RWPE1 (cell line): Measurements from ENCODE around the gene CYP4Z1.
"Not testable (repeated sequence)": the region's sequence is repeated elsewhere in the genome, so short reads cannot be mapped to it uniquely, and the experiment has no call there.

ENCODE experiments used
- CTCF ChIA-PET: fragments of 350-600 bp; sonication (Branson Sonifier 250); formaldehyde crosslinking; extraction: SDS; loops from one replicate; lab custom pipeline; 2021; lab: Yijun Ruan, JAX
- POLR2A ChIA-PET: fragments of 400-600 bp; formaldehyde crosslinking; extraction: SDS; loops from one replicate; lab custom pipeline; 2020; ENCODE audit warnings: antibody characterized with exemption; ENCODE audit not compliant: low non-redundant PET; lab: Yijun Ruan, JAX
- DNase-seq: peaks from one replicate; pipeline ENCODE4 v3.0.0; 2012; ENCODE audit warnings: low spot score
- H3K27ac ChIP-seq: fragments of 450-650 bp; 2 replicates; pipeline ENCODE4 v1.5.1; 2017
- TF ChIP-seq, protein P1 (sequence below): fragments of 450-650 bp; conservative IDR thresholded peaks from 2 replicates; pipeline ENCODE4 v1.5.1; 2017; ENCODE audit warnings: low read depth, mild to moderate bottlenecking

The CYP4Z1 gene

DNA sequence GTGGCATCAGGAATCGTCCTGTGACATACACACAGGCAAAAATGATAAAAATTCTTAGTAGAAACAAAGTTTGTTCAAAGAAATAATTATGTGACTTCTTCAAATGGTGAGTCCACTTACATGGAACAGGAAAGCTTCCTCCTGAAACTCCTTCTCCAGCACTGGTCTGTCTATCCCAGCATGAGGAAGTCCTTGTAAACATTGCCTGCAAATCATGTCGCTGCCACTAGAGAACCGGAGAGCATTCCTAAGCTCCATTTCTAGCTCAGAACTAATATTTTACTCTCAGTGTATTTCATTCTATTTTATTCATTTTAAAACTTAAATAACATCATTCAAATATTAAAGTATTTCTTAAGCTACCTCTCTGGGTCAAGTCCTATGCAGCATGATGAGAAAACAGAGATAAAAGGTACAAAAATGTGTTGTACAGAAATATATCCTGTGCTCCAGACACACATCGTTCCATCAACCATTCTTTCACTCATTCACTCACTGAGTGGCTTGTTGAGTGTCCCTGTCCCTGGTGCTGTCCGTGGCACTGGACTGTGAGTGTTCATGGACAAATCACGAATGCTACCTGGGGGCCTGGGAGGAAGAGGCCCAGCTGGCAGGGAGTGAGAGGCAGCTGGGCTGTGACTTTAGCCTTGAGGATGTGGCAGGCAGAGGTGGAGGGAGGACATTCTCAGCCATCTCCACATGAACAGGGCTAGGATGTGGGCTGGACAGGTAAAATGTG lies 80.2 kb downstream of the CYP4Z1 start:
- ChIA-PET POLR2A (no interaction called here), CTCF (interaction anchor here (0.6 kb wide), 1 partner anchor 39 kb away, joined by 3 read pairs; no protein-coding TSS in a partner anchor)
- TF ChIP-seq, protein P1, sequence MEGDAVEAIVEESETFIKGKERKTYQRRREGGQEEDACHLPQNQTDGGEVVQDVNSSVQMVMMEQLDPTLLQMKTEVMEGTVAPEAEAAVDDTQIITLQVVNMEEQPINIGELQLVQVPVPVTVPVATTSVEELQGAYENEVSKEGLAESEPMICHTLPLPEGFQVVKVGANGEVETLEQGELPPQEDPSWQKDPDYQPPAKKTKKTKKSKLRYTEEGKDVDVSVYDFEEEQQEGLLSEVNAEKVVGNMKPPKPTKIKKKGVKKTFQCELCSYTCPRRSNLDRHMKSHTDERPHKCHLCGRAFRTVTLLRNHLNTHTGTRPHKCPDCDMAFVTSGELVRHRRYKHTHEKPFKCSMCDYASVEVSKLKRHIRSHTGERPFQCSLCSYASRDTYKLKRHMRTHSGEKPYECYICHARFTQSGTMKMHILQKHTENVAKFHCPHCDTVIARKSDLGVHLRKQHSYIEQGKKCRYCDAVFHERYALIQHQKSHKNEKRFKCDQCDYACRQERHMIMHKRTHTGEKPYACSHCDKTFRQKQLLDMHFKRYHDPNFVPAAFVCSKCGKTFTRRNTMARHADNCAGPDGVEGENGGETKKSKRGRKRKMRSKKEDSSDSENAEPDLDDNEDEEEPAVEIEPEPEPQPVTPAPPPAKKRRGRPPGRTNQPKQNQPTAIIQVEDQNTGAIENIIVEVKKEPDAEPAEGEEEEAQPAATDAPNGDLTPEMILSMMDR: no peak
- no peak overlapping the region for H3K27ac ChIP-seq
- no peak for DNase-seq

DNA sequence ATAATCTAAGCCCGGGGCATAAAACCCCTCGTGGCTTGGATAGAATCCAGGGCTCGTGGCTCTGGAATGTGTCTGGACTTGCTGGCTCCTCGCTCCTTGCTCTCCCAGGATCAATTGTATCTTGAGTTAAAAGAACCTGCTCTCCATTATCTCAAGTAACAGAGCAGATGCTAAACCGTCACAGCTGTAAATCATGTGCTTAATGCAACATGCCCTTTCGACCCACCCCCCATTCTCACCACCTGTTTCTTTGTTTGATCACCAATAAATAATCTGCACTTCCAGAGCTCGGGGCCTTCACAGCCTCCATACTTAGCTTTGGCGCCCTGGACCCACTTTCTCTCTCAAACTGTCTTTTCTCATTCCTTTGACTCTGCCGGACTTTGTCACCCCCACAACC lies 82.1 kb downstream of the CYP4Z1 start:
- CTCF ChIA-PET: interaction anchor here (0.5 kb wide), 1 partner anchor 27 kb away, joined by 3 read pairs; no protein-coding TSS in a partner anchor
- H3K27ac ChIP-seq, DNase-seq, POLR2A ChIA-PET: not testable (repeated sequence)

GRCh38 chr1:47156457-47156856 lies 89.4 kb downstream of the CYP4Z1 start:
- POLR2A ChIA-PET, DNase-seq, H3K27ac ChIP-seq: not testable (repeated sequence)
- CTCF ChIA-PET: interaction anchor here (0.6 kb wide), 1 partner anchor 170 kb away, joined by 4 read pairs; no protein-coding TSS in a partner anchor

DNA sequence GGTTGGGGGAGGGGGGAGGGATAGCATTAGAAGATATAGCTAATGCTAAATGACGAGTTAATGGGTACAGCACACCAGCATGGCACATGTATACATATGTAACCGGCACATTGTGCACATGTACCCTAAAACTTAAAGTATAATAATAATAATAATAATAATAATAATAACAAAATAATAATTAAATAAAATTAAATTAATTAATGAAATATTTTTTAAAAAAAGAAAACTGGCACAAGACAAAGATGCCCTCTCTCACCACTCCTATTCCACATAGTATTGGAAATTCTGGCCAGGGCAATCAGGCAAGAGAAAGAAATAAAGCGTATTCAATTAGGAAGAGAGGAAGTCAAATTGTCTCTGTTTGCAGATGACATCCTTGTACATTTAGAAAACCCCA lies 90.9 kb downstream of the CYP4Z1 start:
- POLR2A ChIA-PET, H3K27ac ChIP-seq, CTCF ChIA-PET, DNase-seq: not testable (repeated sequence)

DNA sequence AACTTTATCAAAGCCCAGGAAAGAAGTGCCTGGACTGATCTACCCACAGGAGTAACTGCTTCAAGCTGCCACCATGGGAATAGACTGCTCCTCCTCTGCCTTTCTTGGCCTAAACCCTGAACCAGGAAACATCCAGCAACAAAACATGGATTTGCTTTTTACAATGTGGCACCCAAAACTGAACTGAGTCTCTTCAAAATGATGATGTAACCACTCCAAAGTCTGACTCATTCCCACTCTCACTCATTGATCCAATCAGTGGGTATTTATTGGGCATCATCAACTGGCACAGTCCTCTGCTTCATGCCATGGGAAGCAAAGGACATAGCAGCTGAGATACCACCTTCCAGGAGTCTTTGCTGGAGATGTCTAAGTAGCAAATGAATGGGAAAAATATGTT lies 93.7 kb downstream of the CYP4Z1 start:
- ChIA-PET CTCF (no interaction called here), POLR2A (no interaction called here)
- no peak for DNase-seq
- no peak overlapping the region for H3K27ac ChIP-seq
- TF ChIP-seq, protein P1: no peak

- DNase-seq: no peak
- no peak overlapping the region for H3K27ac ChIP-seq
- TF ChIP-seq, protein P1: no peak
- ChIA-PET POLR2A (no interaction called here), CTCF (no interaction called here)
These were observed 94.4 kb downstream of the CYP4Z1 start for GRCh38 chr1:47161298-47162040.

DNA sequence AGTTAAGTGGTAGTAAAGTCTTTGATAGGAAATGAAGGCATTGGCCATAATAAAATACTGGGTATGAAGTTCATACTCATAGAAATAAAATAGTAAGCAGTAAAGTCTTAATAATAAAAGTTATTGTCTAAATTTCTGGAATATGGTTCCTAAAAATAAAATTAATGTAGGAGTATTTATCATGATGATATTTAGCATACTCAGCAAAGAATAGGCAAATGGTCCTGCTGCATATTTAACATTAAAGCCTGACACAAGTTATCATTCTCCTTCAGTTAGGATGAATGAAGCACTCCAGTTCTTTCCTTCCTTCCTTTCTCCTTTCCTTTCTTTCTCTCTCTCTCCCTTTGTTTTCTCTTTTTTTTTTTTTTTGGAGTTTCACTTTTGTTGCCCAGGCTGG lies 97.5 kb downstream of the CYP4Z1 start:
- ChIA-PET POLR2A (no interaction called here), CTCF (interaction anchor here (0.8 kb wide), 1 partner anchor 29 kb away, joined by 4 read pairs; no protein-coding TSS in a partner anchor)
- no peak overlapping the region for H3K27ac ChIP-seq
- DNase-seq: no peak
- TF ChIP-seq, protein P1: no peak
